HepG2 (cell line): Measurements from ENCODE around the gene TSSK2. TPM values are rescaled to one million over a fixed set of nuclear protein-coding genes. Genes with fewer than 3 reads are reported as not detected.

ENCODE experiments used
- BCL6 ChIP-seq: IDR thresholded peaks from 2 replicates; pipeline ENCODE4 v1.6.1; 2016; ENCODE audit warnings: missing genetic modification reagents, missing compliant biosample characterization
- CEBPG ChIP-seq: IDR thresholded peaks from 2 replicates; pipeline ENCODE4 v1.6.1; 2016
- CHCHD3 ChIP-seq: sonication (generic); formaldehyde crosslinking; IDR thresholded peaks from 2 replicates; pipeline ENCODE4 v1.8.0; 2022; ENCODE audit warnings: mild to moderate bottlenecking, missing genetic modification reagents, moderate library complexity
- EHMT2 ChIP-seq: fragments of 200-600 bp; sonication (generic); IDR thresholded peaks from 2 replicates; pipeline ENCODE4 v1.7.0; 2017; ENCODE audit warnings: antibody characterized with exemption, low read depth, low read length, borderline replicate concordance
- ETV6 ChIP-seq: sonication (generic); formaldehyde crosslinking; conservative IDR thresholded peaks from 2 replicates; pipeline ENCODE4 v1.4.0; 2020; ENCODE audit warnings: missing genetic modification reagents
- FOXC1 ChIP-seq: sonication (generic); formaldehyde crosslinking; IDR thresholded peaks from 2 replicates; pipeline ENCODE4 v1.8.0; 2022; ENCODE audit warnings: mild to moderate bottlenecking, missing genetic modification reagents, borderline replicate concordance
- MAFF ChIP-seq: IDR thresholded peaks from 2 replicates; pipeline ENCODE4 v1.6.1; 2011; ENCODE audit warnings: low read depth, low read length, improper control_type of control experiment
- MXD3 ChIP-seq: IDR thresholded peaks from 2 replicates; pipeline ENCODE4 v1.6.1; 2016; ENCODE audit warnings: mild to moderate bottlenecking, missing biosample characterization, missing genetic modification reagents
- PRDM4 ChIP-seq: sonication (generic); formaldehyde crosslinking; IDR thresholded peaks from 2 replicates; pipeline ENCODE4 v1.9.0; 2021; ENCODE audit warnings: missing genetic modification reagents, borderline replicate concordance
- STAG1 ChIP-seq: sonication (generic); formaldehyde crosslinking; IDR thresholded peaks from 2 replicates; pipeline ENCODE4 v1.4.0; 2020; ENCODE audit warnings: missing genetic modification reagents
- TFDP2 ChIP-seq: sonication (generic); formaldehyde crosslinking; IDR thresholded peaks from 2 replicates; pipeline ENCODE4 v1.4.0; 2020; ENCODE audit warnings: missing genetic modification reagents
- ZBTB43 ChIP-seq: sonication (generic); formaldehyde crosslinking; conservative IDR thresholded peaks from 2 replicates; pipeline ENCODE4 v1.4.0; 2020; ENCODE audit warnings: missing genetic modification reagents
- ZBTB7A ChIP-seq: sonication (generic); formaldehyde crosslinking; IDR thresholded peaks from 2 replicates; pipeline ENCODE4 v1.8.0; 2022; ENCODE audit warnings: mild to moderate bottlenecking, missing genetic modification reagents
- ZFP1 ChIP-seq: IDR thresholded peaks from 2 replicates; pipeline ENCODE4 v1.6.1; 2016
- ZNF224 ChIP-seq: sonication (generic); formaldehyde crosslinking; IDR thresholded peaks from 2 replicates; pipeline ENCODE4 v1.5.0; 2020; ENCODE audit warnings: mild to moderate bottlenecking, missing genetic modification reagents
- ZNF580 ChIP-seq: IDR thresholded peaks from 2 replicates; pipeline ENCODE4 v1.6.1; 2016; ENCODE audit warnings: low read depth, borderline replicate concordance
- ZNF660 ChIP-seq: sonication (generic); formaldehyde crosslinking; IDR thresholded peaks from 2 replicates; pipeline ENCODE4 v1.5.1; 2020; ENCODE audit warnings: mild to moderate bottlenecking, low read depth, missing genetic modification reagents, borderline replicate concordance
- ZUFSP ChIP-seq: sonication (generic); formaldehyde crosslinking; IDR thresholded peaks from 2 replicates; pipeline ENCODE4 v1.9.0; 2021; ENCODE audit warnings: missing genetic modification reagents, mild to moderate bottlenecking, borderline replicate concordance
- polyA plus RNA-seq, 8 experiments: library from polyadenylated mRNA; depleted of rRNA in 3 of 8; stranded (reverse) in 7 of 8; unstranded in 1 of 8; fragments of >200 nt; fragmentation: Illumina TruSeq in 4 of 8; extraction: Trizol in 4 of 8; gene quantifications; 2 replicates each; pipeline versions ENCODE4 v1.2.1 to v1.2.3, GENCODE V29; 2011 to 2016; ENCODE audit warnings: low read depth in 4 of 8, missing spikeins in 1 of 8, mixed read lengths in 1 of 8; ENCODE audit not compliant: insufficient read depth in 1 of 8
- total RNA-seq, 5 experiments: library from RNA; depleted of rRNA; stranded (reverse); fragments of >200 nt; fragmentation: Illumina TruSeq; extraction: Trizol; gene quantifications; 2 replicates each; pipeline ENCODE4 v1.2.3, GENCODE V29; 2016; ENCODE audit warnings: low read depth in 1 of 5

The TSSK2 gene
- total and polyA plus RNA-seq, 2 of the 13 experiments (the other 11 are each of a cell fraction or from before 2014, with no cell fraction given): not detected

GRCh38 chr22:19125474-19126308 lies 5.4 kb upstream of the TSSK2 start (continued):
- TF ChIP-seq PRDM4 (CRISPR knock-in tag): no peak
- TF ChIP-seq ZFP1 (CRISPR knock-in tag): no peak
- TF ChIP-seq FOXC1 (CRISPR knock-in tag): no peak
- no peak for TF ChIP-seq MXD3
- no peak for TF ChIP-seq ZBTB7A (CRISPR knock-in tag)
- TF ChIP-seq CHCHD3 (CRISPR knock-in tag): no peak
- 0 out of 2 replicates have a peak, but pooled peaks have one; percentile 19 for TF ChIP-seq TFDP2 (CRISPR knock-in tag)
- no peak for TF ChIP-seq ZNF660 (CRISPR knock-in tag)
- no peak for TF ChIP-seq ZNF224 (CRISPR knock-in tag)
- no peak for TF ChIP-seq ZBTB43
- TF ChIP-seq STAG1 (CRISPR knock-in tag): no peak
- no peak for TF ChIP-seq MAFF
- TF ChIP-seq EHMT2: no peak
- TF ChIP-seq CEBPG (CRISPR knock-in tag): peak; percentile 66
- peak; percentile 37; the same call in 1 of the 2 replicates for TF ChIP-seq BCL6 (CRISPR knock-in tag)
- TF ChIP-seq ZNF580: no peak
- TF ChIP-seq ETV6 (CRISPR knock-in tag): no peak
- no peak for TF ChIP-seq ZUFSP (CRISPR knock-in tag)
